ENCODE results near the gene RAX2.

RAX2 gene

DNA sequence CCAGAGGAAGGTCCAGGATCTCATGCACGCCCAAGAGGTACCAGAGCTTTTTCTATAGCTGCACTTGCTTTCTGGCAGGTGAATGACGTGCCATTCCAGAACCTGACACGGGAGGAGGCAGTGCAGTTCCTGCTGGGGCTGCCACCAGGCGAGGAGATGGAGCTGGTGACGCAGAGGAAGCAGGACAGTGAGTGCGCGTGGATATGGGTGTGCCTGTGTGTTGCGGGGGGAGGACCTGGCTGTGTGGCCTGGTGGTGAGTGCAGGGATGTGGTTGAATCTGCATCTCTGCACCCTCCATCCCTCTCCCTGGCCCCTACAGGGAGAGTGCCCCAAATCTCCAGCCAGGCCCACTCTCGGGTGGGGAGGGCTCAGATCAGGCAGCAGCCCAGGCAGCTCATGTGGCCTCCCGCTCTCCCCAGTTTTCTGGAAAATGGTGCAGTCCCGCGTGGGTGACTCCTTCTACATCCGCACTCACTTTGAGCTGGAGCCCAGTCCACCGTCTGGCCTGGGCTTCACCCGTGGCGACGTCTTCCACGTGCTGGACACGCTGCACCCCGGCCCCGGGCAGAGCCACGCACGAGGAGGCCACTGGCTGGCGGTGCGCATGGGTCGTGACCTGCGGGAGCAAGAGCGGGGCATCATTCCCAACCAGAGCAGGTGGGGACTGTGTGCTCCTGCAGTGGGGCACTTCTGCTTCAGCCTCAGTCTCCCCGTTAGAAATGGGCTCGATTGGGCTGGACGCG lies 33.4 kb downstream of the RAX2 start:
- H3K4me3 ChIP-seq (ENCODE audit: low read depth, low read length), result no peak overlapping the region
- in situ Hi-C loops (cut with HindIII; ENCODE audit: low sequenced_read_pairs), result no loop called here
- DNase-seq (ENCODE audit: low read depth), result no peak
- TF ChIP-seq, protein P1, sequence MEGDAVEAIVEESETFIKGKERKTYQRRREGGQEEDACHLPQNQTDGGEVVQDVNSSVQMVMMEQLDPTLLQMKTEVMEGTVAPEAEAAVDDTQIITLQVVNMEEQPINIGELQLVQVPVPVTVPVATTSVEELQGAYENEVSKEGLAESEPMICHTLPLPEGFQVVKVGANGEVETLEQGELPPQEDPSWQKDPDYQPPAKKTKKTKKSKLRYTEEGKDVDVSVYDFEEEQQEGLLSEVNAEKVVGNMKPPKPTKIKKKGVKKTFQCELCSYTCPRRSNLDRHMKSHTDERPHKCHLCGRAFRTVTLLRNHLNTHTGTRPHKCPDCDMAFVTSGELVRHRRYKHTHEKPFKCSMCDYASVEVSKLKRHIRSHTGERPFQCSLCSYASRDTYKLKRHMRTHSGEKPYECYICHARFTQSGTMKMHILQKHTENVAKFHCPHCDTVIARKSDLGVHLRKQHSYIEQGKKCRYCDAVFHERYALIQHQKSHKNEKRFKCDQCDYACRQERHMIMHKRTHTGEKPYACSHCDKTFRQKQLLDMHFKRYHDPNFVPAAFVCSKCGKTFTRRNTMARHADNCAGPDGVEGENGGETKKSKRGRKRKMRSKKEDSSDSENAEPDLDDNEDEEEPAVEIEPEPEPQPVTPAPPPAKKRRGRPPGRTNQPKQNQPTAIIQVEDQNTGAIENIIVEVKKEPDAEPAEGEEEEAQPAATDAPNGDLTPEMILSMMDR (IDR thresholded peaks at IDR 0.05; ENCODE audit: low read depth, low read length, missing control alignments), result no peak

DNA sequence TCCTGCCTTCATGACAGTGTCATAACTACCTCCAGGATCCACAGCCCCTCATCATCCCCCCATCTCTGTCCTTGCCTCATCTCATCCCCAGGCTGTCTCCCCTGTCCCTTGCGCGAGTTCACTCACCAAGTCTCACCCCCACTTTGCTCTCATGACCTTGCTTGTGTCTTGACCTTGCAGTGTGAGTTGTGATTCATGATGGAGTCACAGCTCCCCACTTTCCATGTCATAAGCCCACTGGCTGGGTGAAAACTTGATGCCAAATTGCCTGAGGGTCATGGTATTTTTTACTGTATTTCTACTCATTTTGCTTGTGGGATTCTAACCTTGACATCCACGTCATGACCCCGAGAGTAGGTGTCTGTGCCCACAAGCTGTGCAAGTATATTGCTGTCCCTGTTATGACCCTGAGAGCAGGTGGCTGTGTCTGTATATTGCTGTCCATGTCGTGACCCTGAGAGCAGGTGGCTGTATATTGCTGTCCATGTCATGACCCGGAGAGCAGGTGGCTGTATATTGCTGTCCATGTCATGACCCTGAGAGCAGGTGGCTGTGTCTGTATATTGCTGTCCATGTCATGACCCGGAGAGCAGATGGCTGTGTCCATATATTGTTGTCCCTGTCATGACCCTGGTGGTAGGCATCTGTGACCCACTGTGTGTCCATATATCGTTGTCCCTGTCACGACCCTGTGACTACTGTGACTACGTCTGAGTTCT lies 34.4 kb downstream of the RAX2 start:
- TF ChIP-seq, protein P1 (IDR thresholded peaks at IDR 0.05; ENCODE audit: low read depth, low read length, missing control alignments), result no peak
- DNase-seq (ENCODE audit: low read depth), result no peak
- in situ Hi-C loops (cut with HindIII; ENCODE audit: low sequenced_read_pairs), result no loop called here
- no peak overlapping the region for H3K4me3 ChIP-seq (ENCODE audit: low read depth, low read length)

DNA sequence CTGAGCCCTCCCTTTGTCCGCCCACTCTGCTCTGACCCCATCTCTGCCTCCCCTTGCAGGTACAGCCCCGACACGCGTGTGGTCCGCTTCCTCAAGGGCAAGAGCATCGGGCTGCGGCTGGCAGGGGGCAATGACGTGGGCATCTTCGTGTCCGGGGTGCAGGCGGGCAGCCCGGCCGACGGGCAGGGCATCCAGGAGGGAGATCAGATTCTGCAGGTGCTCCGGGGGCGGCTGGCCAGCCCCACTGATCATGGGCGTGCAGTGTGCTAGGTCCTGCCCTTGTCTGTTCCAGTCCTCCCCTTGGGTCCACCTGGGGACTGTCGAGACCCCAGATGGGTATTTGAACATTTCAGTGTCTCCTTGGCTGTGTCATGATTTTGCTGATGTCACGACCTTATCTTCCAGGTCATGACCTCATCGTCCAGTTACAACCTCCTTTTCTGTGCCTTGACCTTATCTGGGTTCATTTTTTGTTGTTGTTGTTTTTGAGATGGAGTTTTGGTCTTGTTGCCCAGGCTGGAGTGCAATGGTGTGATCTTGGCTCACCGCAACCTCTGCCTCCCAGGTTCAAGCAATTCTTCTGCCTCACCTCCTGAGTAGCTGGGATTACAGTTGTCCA lies 35.8 kb downstream of the RAX2 start:
- TF ChIP-seq, protein P1 (IDR thresholded peaks at IDR 0.05; ENCODE audit: low read depth, low read length, missing control alignments), result no peak
- no peak for DNase-seq (ENCODE audit: low read depth)
- in situ Hi-C loops (cut with HindIII; ENCODE audit: low sequenced_read_pairs), result no loop called here
- H3K4me3 ChIP-seq (ENCODE audit: low read depth, low read length), result no peak overlapping the region

DNA sequence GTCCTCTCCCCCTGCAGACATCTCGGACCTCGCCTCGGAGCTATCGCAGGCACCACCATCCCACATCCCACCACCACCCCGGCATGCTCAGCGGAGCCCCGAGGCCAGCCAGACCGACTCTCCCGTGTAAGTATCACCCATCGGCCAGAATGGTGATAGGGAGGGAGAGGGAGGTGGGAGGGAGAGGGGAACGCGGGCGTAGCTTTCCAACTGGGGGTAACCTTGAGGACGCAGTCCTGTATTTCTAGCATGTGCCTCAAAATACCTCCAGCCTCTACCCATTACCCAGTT lies 37.8 kb downstream of the RAX2 start:
- TF ChIP-seq, protein P1 (IDR thresholded peaks at IDR 0.05; ENCODE audit: low read depth, low read length, missing control alignments), result no peak
- DNase-seq (ENCODE audit: low read depth), result no peak
- in situ Hi-C loops (cut with HindIII; ENCODE audit: low sequenced_read_pairs), result no loop called here
- no peak overlapping the region for H3K4me3 ChIP-seq (ENCODE audit: low read depth, low read length)

DNA sequence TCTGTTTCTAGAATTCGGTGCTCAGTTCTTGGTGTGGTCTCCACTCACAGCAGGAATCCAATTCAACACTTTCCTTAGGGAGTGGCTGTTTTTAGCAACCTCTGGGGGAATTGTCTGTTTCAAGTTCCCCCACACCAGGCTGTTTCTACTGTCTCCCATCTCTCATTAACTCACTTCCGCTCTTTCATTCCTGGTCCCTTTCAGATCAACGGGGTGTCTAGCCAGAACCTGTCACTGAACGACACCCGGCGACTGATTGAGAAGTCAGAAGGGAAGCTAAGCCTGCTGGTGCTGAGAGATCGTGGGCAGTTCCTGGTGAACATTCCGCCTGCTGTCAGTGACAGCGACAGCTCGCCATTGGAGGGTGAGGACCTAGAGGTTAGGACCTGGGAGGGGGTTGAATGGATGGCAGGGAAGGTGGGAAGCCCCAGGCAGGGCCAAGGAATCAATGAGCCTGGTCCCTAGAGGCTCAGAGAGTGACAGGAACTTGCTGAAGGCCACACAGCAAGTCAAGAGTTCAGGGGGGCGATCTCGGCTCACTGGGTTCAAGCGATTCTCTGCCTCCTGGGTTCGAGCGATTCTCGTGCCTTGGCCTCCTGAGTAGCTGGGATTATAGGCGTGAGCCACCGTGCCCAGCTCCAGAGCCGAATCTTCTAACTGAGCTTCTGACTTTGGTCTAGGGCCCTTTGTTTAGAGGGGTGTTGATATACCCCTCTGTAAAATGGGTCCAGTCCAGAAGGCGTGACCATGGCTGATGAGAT lies 38.3 kb downstream of the RAX2 start:
- TF ChIP-seq, protein P1 (IDR thresholded peaks at IDR 0.05; ENCODE audit: low read depth, low read length, missing control alignments), result no peak
- H3K4me3 ChIP-seq (ENCODE audit: low read depth, low read length), result no peak overlapping the region
- DNase-seq (ENCODE audit: low read depth), result no peak
- in situ Hi-C loops (cut with HindIII; ENCODE audit: low sequenced_read_pairs), result no loop called here

DNA sequence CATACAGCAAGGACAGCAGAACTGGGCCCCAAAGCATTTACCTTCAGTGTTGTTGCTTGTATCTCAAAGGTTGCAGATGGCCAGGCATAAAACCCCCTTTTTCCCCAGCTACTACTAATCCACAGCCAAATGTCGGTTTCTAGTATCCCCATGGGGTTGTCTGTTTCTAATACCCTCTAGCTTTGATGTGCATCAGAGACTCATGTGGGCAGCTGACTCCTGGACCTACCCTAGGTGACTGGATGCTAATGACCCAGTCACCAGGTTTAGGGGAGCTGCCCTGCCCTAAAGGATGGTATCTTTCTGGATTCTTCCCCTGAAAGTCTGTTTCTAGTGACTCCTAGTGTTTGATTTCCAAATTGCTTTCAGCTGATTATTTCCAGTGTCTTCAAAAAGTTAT lies 39.9 kb downstream of the RAX2 start:
- in situ Hi-C loops (cut with HindIII; ENCODE audit: low sequenced_read_pairs), result no loop called here
- TF ChIP-seq, protein P1 (IDR thresholded peaks at IDR 0.05; ENCODE audit: low read depth, low read length, missing control alignments), result no peak
- no peak for DNase-seq (ENCODE audit: low read depth)
- no peak overlapping the region for H3K4me3 ChIP-seq (ENCODE audit: low read depth, low read length)

Data from astrocyte of the cerebellum (primary cell).